Spleen (tissue), 11 donors: ENCODE measurements around the gene AHRR. TPM values are rescaled to one million over a fixed set of nuclear protein-coding genes. Genes with fewer than 3 reads are reported as not detected.
"Not testable (repeated sequence)": the region's sequence is repeated elsewhere in the genome, so short reads cannot be mapped to it uniquely, and the experiment has no call there.

Source experiments
- DNase-seq: peaks from one replicate; pipeline ENCODE4 v3.0.0-alpha.2; 2020
- H3K27ac ChIP-seq, 8 donors: fragments of 200-600 bp; sonication (generic) in 7 of 8; 1 replicate in 4 of 8; 2 replicates in 4 of 8; pipeline versions ENCODE4 v1.5.0 to v1.8.0; 2016 to 2021; ENCODE audit warnings: inconsistent platforms in 4 of 8, mild to moderate bottlenecking in 4 of 8, moderate library complexity in 1 of 8
- H3K27me3 ChIP-seq, 7 donors: fragments of 200-600 bp; sonication (generic) in 6 of 7; replicated peaks in 1 of 7; 1 replicate in 4 of 7; 2 replicates in 3 of 7; pipeline versions ENCODE4 v1.5.0 to v1.8.0; 2016 to 2021; ENCODE audit warnings: inconsistent platforms in 3 of 7, mild to moderate bottlenecking in 1 of 7
- H3K36me3 ChIP-seq, 6 donors: fragments of 200-600 bp; sonication (generic) in 5 of 6; 1 replicate in 4 of 6; 2 replicates in 2 of 6; pipeline versions ENCODE4 v1.5.0 to v1.8.0; 2016 to 2021; ENCODE audit warnings: inconsistent platforms in 2 of 6
- H3K4me1 ChIP-seq, 6 donors: fragments of 200-600 bp; sonication (generic) in 5 of 6; 1 replicate in 3 of 6; 2 replicates in 3 of 6; pipeline versions ENCODE4 v1.5.0 to v1.8.0; 2016 to 2021; ENCODE audit warnings: inconsistent platforms in 3 of 6
- H3K4me3 ChIP-seq, 8 donors: fragments of 200-600 bp; sonication (generic) in 7 of 8; 1 replicate in 4 of 8; 2 replicates in 4 of 8; pipeline versions ENCODE4 v1.5.0 to v1.8.0; 2016 to 2021; ENCODE audit warnings: inconsistent platforms in 4 of 8, mild to moderate bottlenecking in 4 of 8, moderate library complexity in 2 of 8
- H3K9me3 ChIP-seq, 8 donors: fragments of 200-600 bp; sonication (generic) in 7 of 8; 1 replicate in 4 of 8; 2 replicates in 4 of 8; pipeline versions ENCODE4 v1.5.0 to v1.8.0; 2016 to 2021; ENCODE audit warnings: inconsistent platforms in 4 of 8
- CTCF ChIP-seq, 11 experiments: fragments of 200-600 bp in 7 of 11; fragments of 450-650 bp in 4 of 11; sonication (generic) in 4 of 11; IDR thresholded peaks in 8 of 11; conservative IDR thresholded peaks in 3 of 11; 1 replicate in 7 of 11; 2 replicates in 4 of 11; pipeline versions ENCODE4 v1.4.0 to v1.8.0; 2016 to 2021; ENCODE audit warnings: antibody characterized with exemption in 11 of 11, inconsistent platforms in 4 of 11, mild to moderate bottlenecking in 1 of 11
- POLR2A ChIP-seq, 3 donors: fragments of 450-650 bp; IDR thresholded peaks; one replicate each; pipeline ENCODE4 v1.5.1; 2017; ENCODE audit warnings: antibody characterized with exemption in 3 of 3, mild to moderate bottlenecking in 1 of 3
- POLR2AphosphoS5 ChIP-seq, 3 donors: sonication (generic); formaldehyde crosslinking; IDR thresholded peaks; one replicate each; pipeline ENCODE4 v1.5.1; 2017; ENCODE audit warnings: antibody characterized with exemption in 3 of 3
- WGBS, 5 donors: extraction: QIAGEN DNeasy Blood & Tissue Kit in 3 of 5; methylation state at CpG; one replicate each; pipeline versions ENCODE4 v1.1.5 to v1.1.7; 2013 to 2018; 5-methylcytosine and 5-hydroxymethylcytosine counted together
- intact Hi-C: fragments of 100-400 bp; cut with DNase I; formaldehyde crosslinking; loops from one replicate; pipeline ENCODE4 v1.15.0; 2023; ENCODE audit warnings: low total_unique reads
- polyA plus RNA-seq, 3 donors: library from polyadenylated mRNA; stranded (reverse); fragments of 200-250 nt; gene quantifications; one replicate each; pipeline ENCODE4 v1.2.1, GENCODE V29; 2013
- total RNA-seq, 7 donors: library from RNA; depleted of rRNA in 3 of 7; stranded (reverse); fragments of >200 nt in 3 of 7; fragmentation: NEBNext Ultra II Directional in 4 of 7; extraction: Animal tissue kit (Norgen Biotek cat#: 25700) in 4 of 7; gene quantifications; one replicate each; pipeline versions ENCODE4 v1.1.0 to v1.2.1, GENCODE V29; 2016 to 2021
- donor health status: healthy with polysubstance abuse.
- donor health status: DM: no; HTN: no; CAD: no; lungs with moderate emphysema.
- donor health status: DM: no; HTN: no; CAD: no.
- donor health status: Bipolar disorder and iron deficiency.
- donor health status: healthy.
- donor health status: DM: no; HTN: no; CAD: no.
- donor health status: DM: yes; HTN: yes; CAD: no.

Gene AHRR
- total and polyA plus RNA-seq, 10 donors = 0.96 to 28.5 (median 13.2) TPM

GRCh38 chr5:472076-472655 lies 150.7 kb downstream of the AHRR start:
- peak overlapping the region; percentile 70 to 98 (median 80) for H3K4me3 ChIP-seq
- peaks cover 21 to 52% (median 40%) of the 10 kb centered on the region in 6 donors for H3K4me1 ChIP-seq
- intact Hi-C loops = no loop called here
- peaks cover 0 to 35% (median 32%) of the 10 kb centered on the region in 7 donors for H3K27me3 ChIP-seq
- no peaks in the 10 kb centered on the region for H3K9me3 ChIP-seq
- H3K27ac ChIP-seq = peak overlapping the region; percentile 59 to 89 (median 80)
- H3K36me3 ChIP-seq = peaks cover 0 to 30% (median 7%) of the 10 kb centered on the region in 6 donors
- no peak for TF ChIP-seq POLR2A (IDR thresholded peaks at IDR 0.05)
- peak in 1 of 3 donors; percentile 67 for TF ChIP-seq POLR2AphosphoS5 (IDR thresholded peaks at IDR 0.05)
- no peak for TF ChIP-seq CTCF (IDR thresholded peaks at IDR 0.05 in 8 of 11, conservative IDR thresholded peaks at IDR 0.05 in 3 of 11)
- WGBS, 5 donors = 20 to 37% (median 29%) methylated on average over 19 to 30 of the region's 30 CpGs
- DNase-seq = peak; percentile 91

GRCh38 chr5:472656-473550 lies 151.4 kb downstream of the AHRR start:
- Histone ChIP-seq H3K4me1 (peaks cover 21 to 52% (median 40%) of the 10 kb centered on the region in 6 donors), H3K4me3 (peak overlapping the region; percentile 70 to 98 (median 90)), H3K9me3 (no peaks in the 10 kb centered on the region), H3K27me3 (peaks cover 0 to 43% (median 32%) of the 10 kb centered on the region in 7 donors), H3K27ac (peak overlapping the region; percentile 59 to 89 (median 80)), H3K36me3 (peaks cover 0 to 28% (median 7%) of the 10 kb centered on the region in 6 donors)
- WGBS, 5 donors = 0 to 1% (median 0%) methylated on average over 15 to 137 of the region's 137 CpGs
- no peak for TF ChIP-seq CTCF (IDR thresholded peaks at IDR 0.05 in 8 of 11, conservative IDR thresholded peaks at IDR 0.05 in 3 of 11)
- no peak for TF ChIP-seq POLR2A (IDR thresholded peaks at IDR 0.05)
- TF ChIP-seq POLR2AphosphoS5 (IDR thresholded peaks at IDR 0.05) = peak; percentile 83 to 86 (median 84)
- DNase-seq = peak; percentile 97
- intact Hi-C loops = no loop called here

GRCh38 chr5:473551-474192 lies 152.2 kb downstream of the AHRR start:
- no peak for TF ChIP-seq POLR2AphosphoS5 (IDR thresholded peaks at IDR 0.05)
- TF ChIP-seq POLR2A (IDR thresholded peaks at IDR 0.05) = no peak
- no peak for TF ChIP-seq CTCF (IDR thresholded peaks at IDR 0.05 in 8 of 11, conservative IDR thresholded peaks at IDR 0.05 in 3 of 11)
- no peak for DNase-seq
- Histone ChIP-seq H3K4me3 (peak overlapping the region; percentile 54 to 98 (median 90)), H3K27me3 (peaks cover 0 to 51% (median 40%) of the 10 kb centered on the region in 7 donors), H3K36me3 (peaks cover 0 to 24% (median 3%) of the 10 kb centered on the region in 6 donors), H3K27ac (peak overlapping the region in 6 of 8 donors; percentile 58 to 89 (median 72)), H3K4me1 (peaks cover 21 to 52% (median 40%) of the 10 kb centered on the region in 6 donors), H3K9me3 (no peaks in the 10 kb centered on the region)
- 0 to 2% (median 1%) methylated on average over 27 to 44 of the region's 44 CpGs for WGBS, 5 donors
- intact Hi-C loops = no loop called here

- Histone ChIP-seq H3K36me3 (peaks cover 0 to 19% (median 0%) of the 10 kb centered on the region in 6 donors), H3K4me1 (peaks cover 21 to 52% (median 40%) of the 10 kb centered on the region in 6 donors), H3K27me3 (peaks cover 0 to 57% (median 47%) of the 10 kb centered on the region in 7 donors), H3K4me3 (peak overlapping the region in 6 of 8 donors; percentile 54 to 98 (median 87))
- H3K9me3 ChIP-seq, intact Hi-C loops, H3K27ac ChIP-seq: not testable (repeated sequence)
- DNase-seq = peak; percentile 40
- whole genome bisulfite sequencing, 5 donors = 0 to 4% (median 0%) methylated on average over 7 to 41 of the region's 50 CpGs
Measured at GRCh38 chr5:474232-474839, 152.8 kb downstream of the AHRR start.
